GM21381 (cell line): ENCODE results near the gene RFPL2.
"Not testable (repeated sequence)": the region's sequence is repeated elsewhere in the genome, so short reads cannot be mapped to it uniquely, and the experiment has no call there.

Experiments
- ATAC-seq: cut with Tn5 transposase; IDR thresholded peaks from one replicate; pipeline ENCODE4 v1.9.1; 2021; ENCODE audit warnings: mild to moderate bottlenecking, moderate library complexity; ENCODE audit not compliant: unreplicated experiment

The RFPL2 gene

GRCh38 chr22:32175683-32176644 lies 28.9 kb downstream of the RFPL2 start:
- ATAC-seq = no peak

- no peak for ATAC-seq
Measured at GRCh38 chr22:32175115-32175514, 29.8 kb downstream of the RFPL2 start.

- no peak for ATAC-seq
Measured at GRCh38 chr22:32165681-32166080, 39.2 kb downstream of the RFPL2 start.

- no peak for ATAC-seq
Measured at GRCh38 chr22:32164075-32164860, 40.6 kb downstream of the RFPL2 start.

- not testable (repeated sequence) for ATAC-seq
Measured at GRCh38 chr22:32160411-32160810, 44.5 kb downstream of the RFPL2 start.

GRCh38 chr22:32158712-32159533 lies 46.0 kb downstream of the RFPL2 start, which contains the start of gene C22orf42:
TSS of gene C22orf42 (minus strand) at chr22:32159303. CDS start at chr22:32159215, 88 bp downstream.
- ATAC-seq = no peak

GRCh38 chr22:32157632-32158031 lies 47.2 kb downstream of the RFPL2 start:
- not testable (repeated sequence) for ATAC-seq

GRCh38 chr22:32154727-32155126 lies 50.1 kb downstream of the RFPL2 start:
- not testable (repeated sequence) for ATAC-seq

- ATAC-seq = not testable (repeated sequence)
Measured at GRCh38 chr22:32151641-32152040, 53.2 kb downstream of the RFPL2 start.

GRCh38 chr22:32150647-32151046 lies 54.2 kb downstream of the RFPL2 start:
- not testable (repeated sequence) for ATAC-seq

- not testable (repeated sequence) for ATAC-seq
Measured at GRCh38 chr22:32148372-32148771, 56.5 kb downstream of the RFPL2 start.

GRCh38 chr22:32147128-32147527 lies 57.7 kb downstream of the RFPL2 start:
- ATAC-seq = not testable (repeated sequence)

- ATAC-seq = no peak
Measured at GRCh38 chr22:32144496-32145274, 60.2 kb downstream of the RFPL2 start.

GRCh38 chr22:32142600-32142999 lies 62.3 kb downstream of the RFPL2 start:
- ATAC-seq = no peak

- not testable (repeated sequence) for ATAC-seq
Measured at GRCh38 chr22:32140688-32141087, 64.2 kb downstream of the RFPL2 start.
